DOHH2 (cell line): ENCODE measurements around the gene GFM1.

Experiments
- CTCF ChIP-seq: fragments of 200-600 bp; sonication (generic); IDR thresholded peaks from one replicate; pipeline ENCODE4 v1.5.1; 2014; ENCODE audit warnings: antibody characterized with exemption, mild to moderate bottlenecking, low read depth, low read length; ENCODE audit not compliant: poor library complexity, severe bottlenecking
- EZH2phosphoT487 ChIP-seq: fragments of 200-600 bp; sonication (generic); IDR thresholded peaks from 2 replicates; pipeline ENCODE4 v1.6.1; 2017; ENCODE audit warnings: borderline replicate concordance, mild to moderate bottlenecking, antibody characterized with exemption, low read length, moderate library complexity, mixed read lengths

GRCh38 chr3:158668506-158668905 lies 24.2 kb downstream of the GFM1 start:
- TF ChIP-seq CTCF: no peak
- no peak for TF ChIP-seq EZH2phosphoT487
